ENCODE results near the gene CXCL5.

The CXCL5 gene

DNA sequence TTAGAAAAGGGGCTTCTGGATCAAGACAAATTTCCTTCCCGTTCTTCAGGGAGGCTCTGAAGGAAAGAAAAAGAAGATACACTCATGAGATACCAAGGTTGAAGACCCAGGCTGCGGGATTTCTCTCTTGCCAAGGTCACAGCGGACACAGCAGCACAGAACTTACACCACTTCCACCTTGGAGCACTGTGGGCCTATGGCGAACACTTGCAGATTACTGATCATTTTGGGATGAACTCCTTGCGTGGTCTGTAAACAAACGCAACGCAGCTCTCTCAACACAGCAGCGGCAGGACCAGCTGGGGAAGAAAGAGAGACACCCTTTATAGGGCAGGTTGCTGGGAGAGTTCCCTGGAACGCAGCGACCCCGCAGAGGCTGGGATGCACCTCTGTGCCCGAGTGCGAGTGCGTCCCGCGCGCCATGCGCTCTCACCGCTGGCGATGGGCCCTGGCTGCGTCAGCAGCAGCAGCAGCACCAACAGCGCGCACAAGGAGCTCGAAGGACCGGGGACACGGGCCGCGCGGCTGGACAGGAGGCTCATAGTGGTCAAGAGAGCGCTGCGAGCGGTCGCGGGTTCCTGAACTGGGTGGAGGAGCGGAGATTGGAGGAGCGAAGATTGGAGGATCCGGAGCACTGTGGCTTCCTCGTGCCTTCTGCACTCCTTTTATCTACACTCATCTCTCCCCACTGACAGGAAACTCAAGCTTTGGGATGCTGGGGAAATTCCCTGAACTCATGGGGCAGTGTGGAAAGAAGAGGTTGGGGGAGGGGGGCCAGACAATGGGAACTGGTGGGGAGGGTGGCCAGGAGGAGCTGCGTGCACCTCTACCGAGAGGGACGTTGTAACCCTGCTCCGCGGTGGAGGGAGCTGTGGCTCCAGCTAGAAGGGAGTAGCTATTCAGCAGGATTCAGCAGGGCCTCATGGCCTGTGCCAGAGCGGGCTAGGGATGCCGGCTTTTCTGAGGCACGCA is at the start of gene CXCL5:
CXCL5 (minus strand) TSS at position 638 of the 972 bp plus-strand sequence; CDS start at position 542, 96 bp downstream.
- TF ChIP-seq JUND (IDR thresholded peaks at IDR 0.05; ENCODE audit: low read depth), result no peak
- in situ Hi-C loops (cut with HindIII; ENCODE audit: low pct_unique_long_range_greater_than_20kb, low sequenced_read_pairs), result no loop called here
- DNase-seq (ENCODE audit: low read depth in 1 of 2, low spot score in 1 of 2), result no peak

GRCh38 chr4:74047152-74047551 is 48.7 kb upstream of the CXCL5 start:
- DNase-seq (ENCODE audit: low read depth in 1 of 2, low spot score in 1 of 2), result no peak
- in situ Hi-C loops (cut with HindIII; ENCODE audit: low pct_unique_long_range_greater_than_20kb, low sequenced_read_pairs), result no loop called here
- no peak for TF ChIP-seq JUND (IDR thresholded peaks at IDR 0.05; ENCODE audit: low read depth)

GRCh38 chr4:74045772-74046171 is 47.3 kb upstream of the CXCL5 start:
- in situ Hi-C loops (cut with HindIII; ENCODE audit: low pct_unique_long_range_greater_than_20kb, low sequenced_read_pairs), result no loop called here
- DNase-seq (ENCODE audit: low read depth in 1 of 2, low spot score in 1 of 2), result no peak
- TF ChIP-seq JUND (IDR thresholded peaks at IDR 0.05; ENCODE audit: low read depth), result no peak

DNA sequence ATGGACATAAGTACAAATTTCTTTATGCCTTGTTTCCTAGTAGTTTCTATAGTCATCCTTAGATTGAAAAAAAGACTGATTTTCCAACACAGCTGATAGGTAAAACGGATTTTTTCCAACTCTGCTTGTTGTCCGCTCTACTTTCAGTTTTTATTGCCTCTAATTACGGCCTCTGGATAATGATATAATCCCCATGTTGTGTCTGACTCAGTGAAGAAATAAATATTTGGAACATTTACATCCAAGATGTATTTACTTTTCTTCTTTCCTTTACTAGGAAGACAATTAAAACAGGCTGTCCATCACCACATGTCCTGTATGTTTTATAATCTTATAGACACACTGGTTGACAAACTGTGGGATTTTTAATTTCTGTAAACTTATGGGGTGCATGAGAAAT is 46.8 kb upstream of the CXCL5 start:
- in situ Hi-C loops (cut with HindIII; ENCODE audit: low pct_unique_long_range_greater_than_20kb, low sequenced_read_pairs), result no loop called here
- DNase-seq (ENCODE audit: low read depth in 1 of 2, low spot score in 1 of 2), result no peak
- TF ChIP-seq JUND (IDR thresholded peaks at IDR 0.05; ENCODE audit: low read depth), result no peak

GRCh38 chr4:74044677-74045076 is 46.2 kb upstream of the CXCL5 start:
- TF ChIP-seq JUND (IDR thresholded peaks at IDR 0.05; ENCODE audit: low read depth), result no peak
- no peak for DNase-seq (ENCODE audit: low read depth in 1 of 2, low spot score in 1 of 2)
- in situ Hi-C loops (cut with HindIII; ENCODE audit: low pct_unique_long_range_greater_than_20kb, low sequenced_read_pairs), result no loop called here

GRCh38 chr4:74042681-74043080 is 44.2 kb upstream of the CXCL5 start:
- in situ Hi-C loops (cut with HindIII; ENCODE audit: low pct_unique_long_range_greater_than_20kb, low sequenced_read_pairs), result no loop called here
- DNase-seq (ENCODE audit: low read depth in 1 of 2, low spot score in 1 of 2), result peak in 1 of 2 experiments; percentile 33

GRCh38 chr4:74041418-74041817 is 42.9 kb upstream of the CXCL5 start:
- in situ Hi-C loops (cut with HindIII; ENCODE audit: low pct_unique_long_range_greater_than_20kb, low sequenced_read_pairs), result no loop called here
- no peak for TF ChIP-seq JUND (IDR thresholded peaks at IDR 0.05; ENCODE audit: low read depth)
- no peak for DNase-seq (ENCODE audit: low read depth in 1 of 2, low spot score in 1 of 2)

More at GRCh38 chr4:74042681-74043080, 44.2 kb upstream of the CXCL5 start:
- TF ChIP-seq JUND (IDR thresholded peaks at IDR 0.05; ENCODE audit: low read depth), result no peak

- no peak for TF ChIP-seq JUND (IDR thresholded peaks at IDR 0.05; ENCODE audit: low read depth)
- in situ Hi-C loops (cut with HindIII; ENCODE audit: low pct_unique_long_range_greater_than_20kb, low sequenced_read_pairs), result no loop called here
- no peak for DNase-seq (ENCODE audit: low read depth in 1 of 2, low spot score in 1 of 2)
Observed at GRCh38 chr4:74039315-74039763, 40.9 kb upstream of the CXCL5 start.

- no peak for TF ChIP-seq JUND (IDR thresholded peaks at IDR 0.05; ENCODE audit: low read depth)
- peak in 1 of 2 experiments; percentile 5 for DNase-seq (ENCODE audit: low read depth in 1 of 2, low spot score in 1 of 2)
- in situ Hi-C loops (cut with HindIII; ENCODE audit: low pct_unique_long_range_greater_than_20kb, low sequenced_read_pairs), result no loop called here
Observed at GRCh38 chr4:74038425-74039314, 40.2 kb upstream of the CXCL5 start, which contains the start of gene CXCL3. Gene CXCL3, minus strand, starts transcription at chr4:74038689. Its CDS starts 78 bp downstream, at chr4:74038611.

DNA sequence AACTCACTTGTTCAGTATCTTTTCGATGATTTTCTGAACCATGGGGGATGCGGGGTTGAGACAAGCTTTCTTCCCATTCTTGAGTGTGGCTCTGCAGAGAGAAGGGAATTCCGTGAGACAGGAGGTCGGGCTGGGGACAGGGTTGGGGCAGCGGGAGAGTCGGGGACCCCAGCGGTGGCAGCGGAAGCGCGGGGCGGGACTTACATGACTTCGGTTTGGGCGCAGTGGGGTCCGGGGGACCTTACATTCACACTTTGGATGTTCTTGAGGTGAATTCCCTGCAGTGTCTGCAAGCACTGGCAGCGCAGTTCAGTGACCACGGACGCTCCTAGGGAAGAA is 39.6 kb upstream of the CXCL5 start:
- in situ Hi-C loops (cut with HindIII; ENCODE audit: low pct_unique_long_range_greater_than_20kb, low sequenced_read_pairs), result no loop called here
- no peak for DNase-seq (ENCODE audit: low read depth in 1 of 2, low spot score in 1 of 2)
- no peak for TF ChIP-seq JUND (IDR thresholded peaks at IDR 0.05; ENCODE audit: low read depth)

DNA sequence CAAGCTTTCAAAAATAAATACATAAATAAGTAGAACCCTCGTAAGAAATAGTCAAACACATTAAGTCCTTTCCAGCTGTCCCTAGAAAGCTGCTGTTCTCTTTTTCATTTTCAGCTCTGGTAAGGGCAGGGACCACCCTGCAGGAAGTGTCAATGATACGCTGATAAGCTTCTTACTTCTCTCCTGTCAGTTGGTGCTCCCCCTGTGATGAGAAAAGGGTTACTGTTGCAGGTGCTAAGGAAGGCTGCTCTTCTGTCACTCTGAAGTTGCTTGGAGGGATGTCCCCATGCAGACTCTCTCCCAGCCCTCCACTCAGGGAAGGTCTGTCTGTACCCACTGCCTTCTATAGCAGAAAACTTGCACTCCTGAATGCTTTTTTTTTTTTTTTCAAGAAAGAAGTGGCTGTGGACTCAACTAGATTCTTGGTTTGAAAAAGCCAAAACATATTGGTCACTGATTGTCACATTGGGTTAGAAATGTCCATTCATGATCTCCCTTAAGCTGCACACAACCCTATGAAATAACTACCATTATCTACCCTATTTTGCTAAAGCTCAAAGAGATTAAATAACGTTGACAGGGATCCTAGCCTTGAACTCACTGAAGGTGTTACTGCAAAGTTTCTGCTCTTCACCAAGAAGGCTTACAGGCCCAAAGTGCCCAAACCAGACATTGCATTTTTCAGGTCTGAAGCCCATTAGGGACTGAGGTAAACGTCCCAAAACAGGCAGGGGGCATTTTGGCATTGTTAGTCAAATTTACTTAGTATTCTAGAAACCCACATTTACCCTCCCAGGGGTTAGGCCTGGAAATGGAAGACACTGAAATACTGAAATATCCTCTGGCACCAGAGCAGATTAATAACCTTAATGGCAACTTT is 38.8 kb upstream of the CXCL5 start:
- in situ Hi-C loops (cut with HindIII; ENCODE audit: low pct_unique_long_range_greater_than_20kb, low sequenced_read_pairs), result no loop called here
- no peak for TF ChIP-seq JUND (IDR thresholded peaks at IDR 0.05; ENCODE audit: low read depth)
- DNase-seq (ENCODE audit: low read depth in 1 of 2, low spot score in 1 of 2), result no peak

- in situ Hi-C loops (cut with HindIII; ENCODE audit: low pct_unique_long_range_greater_than_20kb, low sequenced_read_pairs), result no loop called here
- DNase-seq (ENCODE audit: low read depth in 1 of 2, low spot score in 1 of 2), result no peak
Observed at GRCh38 chr4:74033739-74034138, 35.3 kb upstream of the CXCL5 start.

More at GRCh38 chr4:74033739-74034138, 35.3 kb upstream of the CXCL5 start:
- no peak for TF ChIP-seq JUND (IDR thresholded peaks at IDR 0.05; ENCODE audit: low read depth)
